Stimulated activated CD8-positive, alpha-beta memory T cell treated with anti-CD3 and anti-CD28 coated beads, Interleukin-2, amount 100 ng/mL, for 48 hours (primary cell): ENCODE data around the gene AQP1.

Experiments
- DNase-seq, 2 donors: peaks; one replicate each; pipeline ENCODE4 v3.0.0-alpha.2; 2020; ENCODE audit warnings: low read depth in 2 of 2

The AQP1 gene

DNA sequence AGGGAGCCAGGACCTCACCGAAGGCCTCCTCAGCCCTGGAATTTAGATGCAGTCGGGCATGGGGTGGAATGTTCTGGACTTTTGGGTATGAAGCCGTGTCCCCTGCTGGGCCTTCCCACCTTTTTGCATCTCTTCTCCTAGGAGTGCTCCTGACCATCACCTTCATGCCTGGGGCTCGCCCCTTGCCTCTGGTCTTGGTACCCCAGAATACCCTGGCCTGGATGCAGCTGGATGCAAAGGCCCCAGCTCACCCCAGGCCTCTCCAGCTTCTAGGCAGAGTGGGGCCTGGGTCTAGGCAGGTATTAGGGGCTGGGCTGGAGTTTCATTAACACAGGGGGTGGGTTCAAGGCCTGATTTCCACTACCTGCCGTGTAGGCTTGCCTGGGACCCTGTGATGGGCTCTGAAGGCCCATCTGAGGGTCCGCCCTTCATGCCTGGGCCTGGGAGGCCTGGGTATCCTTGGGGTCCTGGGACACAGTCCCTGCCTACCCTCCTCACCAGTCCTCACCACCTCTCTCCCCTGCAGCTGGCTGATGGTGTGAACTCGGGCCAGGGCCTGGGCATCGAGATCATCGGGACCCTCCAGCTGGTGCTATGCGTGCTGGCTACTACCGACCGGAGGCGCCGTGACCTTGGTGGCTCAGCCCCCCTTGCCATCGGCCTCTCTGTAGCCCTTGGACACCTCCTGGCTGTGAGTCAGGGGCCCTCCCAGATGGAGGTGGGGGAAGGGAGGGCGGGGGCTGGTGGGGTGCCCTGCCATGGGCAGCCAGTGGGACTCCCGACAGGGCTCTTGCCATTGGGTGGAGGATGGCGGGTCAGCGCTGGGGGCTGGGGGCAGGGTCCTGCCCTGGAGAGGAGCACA lies 10.1 kb downstream of the AQP1 start:
- DNase-seq: no peak

DNA sequence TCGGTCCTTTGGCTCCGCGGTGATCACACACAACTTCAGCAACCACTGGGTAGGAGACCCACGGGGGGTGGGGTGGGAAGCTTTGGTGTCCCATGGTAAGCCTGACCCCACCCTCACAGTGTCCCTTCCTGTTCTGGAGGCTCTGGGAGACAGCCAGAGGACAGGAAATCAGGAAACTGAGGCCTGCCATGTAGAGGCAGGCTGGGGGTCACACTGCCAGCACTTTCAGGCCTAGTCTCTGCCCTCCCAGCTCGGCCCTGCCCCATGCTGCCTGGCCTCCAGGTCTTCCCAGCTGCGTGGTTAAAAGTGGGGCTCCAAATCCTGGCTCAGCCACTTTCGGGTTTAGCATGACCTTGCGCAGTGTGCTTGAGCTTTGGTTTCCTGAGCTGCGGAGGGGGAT lies 10.9 kb downstream of the AQP1 start:
- DNase-seq: no peak

DNA sequence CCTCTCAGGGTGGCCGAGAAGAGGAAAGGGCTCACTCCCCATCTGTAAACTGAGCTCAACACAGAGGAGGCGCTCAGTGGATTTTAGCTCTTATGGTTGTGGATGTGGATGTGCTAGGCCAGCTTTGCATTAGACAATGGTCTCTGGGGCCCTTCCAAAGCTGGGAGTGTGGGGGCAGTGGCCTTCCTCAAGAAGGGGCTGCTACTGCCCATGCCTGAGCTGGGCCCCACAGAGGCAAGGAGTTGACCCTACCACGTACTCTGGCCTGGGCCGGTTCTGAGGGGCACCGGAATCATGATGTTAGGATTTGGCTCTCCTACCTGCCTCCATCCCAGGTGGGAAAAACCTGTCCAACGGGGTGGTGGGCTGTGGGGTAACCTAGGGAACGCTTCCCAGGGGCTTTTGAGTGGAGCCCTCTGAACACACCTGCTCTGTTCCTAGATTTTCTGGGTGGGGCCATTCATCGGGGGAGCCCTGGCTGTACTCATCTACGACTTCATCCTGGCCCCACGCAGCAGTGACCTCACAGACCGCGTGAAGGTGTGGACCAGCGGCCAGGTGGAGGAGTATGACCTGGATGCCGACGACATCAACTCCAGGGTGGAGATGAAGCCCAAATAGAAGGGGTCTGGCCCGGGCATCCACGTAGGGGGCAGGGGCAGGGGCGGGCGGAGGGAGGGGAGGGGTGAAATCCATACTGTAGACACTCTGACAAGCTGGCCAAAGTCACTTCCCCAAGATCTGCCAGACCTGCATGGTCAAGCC lies 11.5 kb downstream of the AQP1 start:
- no peak for DNase-seq

DNA sequence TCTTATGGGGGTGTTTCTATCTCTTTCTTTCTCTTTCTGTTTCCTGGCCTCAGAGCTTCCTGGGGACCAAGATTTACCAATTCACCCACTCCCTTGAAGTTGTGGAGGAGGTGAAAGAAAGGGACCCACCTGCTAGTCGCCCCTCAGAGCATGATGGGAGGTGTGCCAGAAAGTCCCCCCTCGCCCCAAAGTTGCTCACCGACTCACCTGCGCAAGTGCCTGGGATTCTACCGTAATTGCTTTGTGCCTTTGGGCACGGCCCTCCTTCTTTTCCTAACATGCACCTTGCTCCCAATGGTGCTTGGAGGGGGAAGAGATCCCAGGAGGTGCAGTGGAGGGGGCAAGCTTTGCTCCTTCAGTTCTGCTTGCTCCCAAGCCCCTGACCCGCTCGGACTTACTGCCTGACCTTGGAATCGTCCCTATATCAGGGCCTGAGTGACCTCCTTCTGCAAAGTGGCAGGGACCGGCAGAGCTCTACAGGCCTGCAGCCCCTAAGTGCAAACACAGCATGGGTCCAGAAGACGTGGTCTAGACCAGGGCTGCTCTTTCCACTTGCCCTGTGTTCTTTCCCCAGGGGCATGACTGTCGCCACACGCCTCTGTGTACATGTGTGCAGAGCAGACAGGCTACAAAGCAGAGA lies 12.2 kb downstream of the AQP1 start:
- DNase-seq: no peak

DNA sequence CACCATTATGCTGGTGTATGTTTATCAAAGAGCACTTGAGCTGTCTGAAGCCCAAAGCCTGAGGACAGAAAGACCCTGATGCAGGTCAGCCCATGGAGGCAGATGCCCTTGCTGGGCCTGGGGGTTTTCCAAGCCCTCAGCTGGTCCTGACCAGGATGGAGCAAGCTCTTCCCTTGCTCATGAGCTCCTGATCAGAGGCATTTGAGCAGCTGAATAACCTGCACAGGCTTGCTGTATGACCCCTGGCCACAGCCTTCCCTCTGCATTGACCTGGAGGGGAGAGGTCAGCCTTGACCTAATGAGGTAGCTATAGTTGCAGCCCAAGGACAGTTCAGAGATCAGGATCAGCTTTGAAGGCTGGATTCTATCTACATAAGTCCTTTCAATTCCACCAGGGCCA lies 13.0 kb downstream of the AQP1 start:
- DNase-seq: no peak

DNA sequence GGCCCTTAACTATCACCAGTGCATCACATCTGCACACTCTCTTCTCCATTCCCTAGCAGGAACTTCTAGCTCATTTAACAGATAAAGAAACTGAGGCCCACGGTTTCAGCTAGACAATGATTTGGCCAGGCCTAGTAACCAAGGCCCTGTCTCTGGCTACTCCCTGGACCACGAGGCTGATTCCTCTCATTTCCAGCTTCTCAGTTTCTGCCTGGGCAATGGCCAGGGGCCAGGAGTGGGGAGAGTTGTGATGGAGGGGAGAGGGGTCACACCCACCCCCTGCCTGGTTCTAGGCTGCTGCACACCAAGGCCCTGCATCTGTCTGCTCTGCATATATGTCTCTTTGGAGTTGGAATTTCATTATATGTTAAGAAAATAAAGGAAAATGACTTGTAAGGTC lies 13.5 kb downstream of the AQP1 start:
- DNase-seq: no peak

DNA sequence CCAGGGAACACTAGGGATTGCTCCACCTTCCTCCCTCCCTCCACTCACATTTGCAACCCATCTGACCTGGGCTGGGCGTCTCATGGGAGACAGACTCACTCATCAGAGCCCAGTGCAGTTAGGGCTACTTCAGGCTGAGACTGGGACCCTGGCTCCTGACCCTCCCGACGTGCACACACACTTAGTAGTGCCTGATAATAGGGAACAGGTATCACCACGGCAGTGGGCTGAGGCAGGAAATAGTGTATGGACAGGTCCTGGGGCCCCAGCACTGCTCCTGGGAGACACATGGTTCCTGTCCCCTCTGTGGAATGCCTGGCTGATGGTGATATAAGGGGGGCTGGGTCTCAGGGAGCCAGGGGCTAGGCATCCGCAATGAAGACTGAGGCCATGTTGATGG lies 14.3 kb downstream of the AQP1 start:
- no peak for DNase-seq

DNA sequence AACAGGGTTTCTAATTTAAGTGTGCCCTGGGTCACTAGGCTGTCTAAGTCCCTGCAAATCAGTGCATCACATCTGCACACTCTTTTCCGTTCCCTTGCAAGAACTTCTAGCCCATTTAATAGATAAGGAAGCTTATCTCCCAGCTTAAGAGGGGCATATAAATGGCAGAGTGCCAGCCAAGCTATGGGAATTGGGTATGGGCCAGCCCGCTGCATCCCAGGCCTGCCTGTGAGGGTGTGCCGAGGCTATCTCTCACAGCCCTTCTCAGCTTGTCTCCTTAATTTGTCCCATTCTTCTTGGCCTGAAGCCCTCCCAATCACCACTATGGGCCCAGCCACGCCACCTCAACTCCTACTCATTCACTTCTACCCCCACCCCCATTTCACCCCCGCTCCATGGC lies 14.7 kb downstream of the AQP1 start:
- no peak for DNase-seq

DNA sequence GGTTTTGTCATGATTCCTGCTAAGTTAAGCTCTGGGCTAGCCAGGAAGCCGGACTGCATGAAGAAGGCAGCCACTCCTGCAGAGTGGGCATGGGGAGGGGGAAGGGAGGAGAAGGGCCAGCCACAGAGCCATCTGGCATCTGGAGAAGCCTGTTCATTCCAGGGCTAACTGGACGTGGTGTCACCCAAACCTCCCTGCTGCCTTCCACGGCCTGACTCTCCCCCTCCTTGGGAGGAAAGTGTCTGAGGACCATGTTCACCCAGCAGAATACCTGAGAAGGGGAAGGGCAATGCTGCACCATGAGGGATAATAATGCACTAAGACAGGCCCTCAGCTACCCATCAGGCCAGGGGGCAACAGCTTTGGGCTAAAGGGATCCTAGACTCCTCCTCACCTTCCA lies 15.4 kb downstream of the AQP1 start:
- DNase-seq: no peak

DNA sequence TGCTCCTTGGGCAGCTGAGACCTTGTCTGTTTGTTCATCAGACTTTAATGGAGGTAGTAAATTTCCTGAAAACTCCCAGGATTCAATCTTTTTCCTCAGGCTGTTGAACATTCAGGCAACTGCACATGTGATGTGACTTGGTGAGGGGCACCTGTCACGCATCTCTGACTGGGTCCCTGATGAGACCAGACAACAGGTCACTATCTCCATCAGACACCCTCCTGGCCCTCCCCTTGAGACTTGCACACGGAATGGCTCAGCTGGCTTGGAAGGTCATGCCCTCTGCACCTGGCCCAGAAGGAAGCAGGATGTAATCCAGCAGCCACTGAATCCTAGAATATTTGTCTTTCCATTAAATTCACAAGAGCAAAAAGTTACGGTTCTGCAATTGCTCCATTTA lies 15.9 kb downstream of the AQP1 start:
- no peak for DNase-seq

DNA sequence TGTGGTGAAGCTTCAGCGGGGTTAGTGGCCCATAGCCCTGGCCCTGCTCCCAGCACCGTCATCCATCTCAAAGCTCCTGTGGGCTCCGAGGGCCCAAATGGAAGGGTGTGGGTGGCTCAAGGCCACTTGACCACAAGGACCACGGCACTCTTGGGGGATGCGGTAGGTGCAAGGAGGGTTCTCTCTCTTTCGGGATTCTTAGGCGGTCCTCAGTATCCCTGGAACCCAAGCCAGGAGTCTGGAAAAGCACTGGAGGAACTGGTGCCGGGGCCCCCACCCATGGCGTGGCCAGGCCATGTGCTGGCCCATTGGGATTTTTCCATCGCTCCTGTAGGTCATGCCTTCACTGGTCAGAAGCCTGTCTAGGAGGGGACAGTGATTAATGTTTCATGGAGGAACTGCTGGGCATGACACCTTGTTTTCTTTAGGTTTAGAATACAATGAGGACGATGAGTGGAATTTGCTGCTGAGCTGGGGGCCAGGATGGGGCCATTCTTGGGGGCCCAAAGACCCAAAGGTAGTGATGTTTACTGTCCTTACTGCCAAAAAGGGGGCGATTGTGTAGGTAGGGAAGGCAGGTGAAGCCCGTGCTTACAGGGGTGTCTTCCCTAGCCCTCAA lies 16.7 kb downstream of the AQP1 start:
- no peak for DNase-seq

DNA sequence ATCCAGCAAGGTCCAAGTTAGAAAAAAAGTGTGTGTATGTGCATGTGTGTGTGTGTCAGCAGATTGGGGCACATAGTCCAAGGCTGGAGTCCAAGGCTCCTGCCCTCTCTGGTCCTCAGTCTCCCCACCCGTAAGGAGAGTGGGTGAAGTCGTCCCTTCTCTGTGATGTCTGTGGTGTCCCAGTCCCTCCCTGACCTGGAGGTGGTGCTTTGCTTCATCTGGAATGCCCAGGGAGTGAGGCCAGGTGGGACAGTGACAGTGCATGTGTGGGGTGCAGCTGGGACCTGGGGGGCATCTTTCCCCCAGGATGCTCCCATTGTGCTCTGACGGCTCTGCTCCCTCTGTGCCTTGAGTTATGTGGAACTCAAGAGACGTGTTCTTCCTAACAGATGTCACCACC lies 18.0 kb downstream of the AQP1 start:
- DNase-seq: no peak

DNA sequence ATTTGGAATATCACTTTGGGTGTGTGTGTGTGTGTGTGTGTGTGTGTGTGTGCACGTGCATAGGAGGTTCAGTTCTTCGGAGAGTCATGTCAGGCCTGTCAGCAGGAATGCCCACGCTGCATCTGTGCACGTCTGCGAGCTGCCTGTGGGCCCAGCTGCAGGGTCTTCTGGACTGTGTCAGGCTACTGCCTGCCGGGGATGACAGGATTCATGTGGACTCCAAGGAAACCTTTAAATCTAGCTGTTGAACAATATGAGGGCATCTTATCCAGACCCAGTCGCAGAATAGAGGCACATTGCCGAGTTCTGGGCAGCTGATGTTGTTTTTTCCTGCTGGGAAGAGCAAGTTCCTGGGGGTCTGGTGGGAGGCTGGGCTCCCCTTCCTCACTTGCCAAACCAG lies 19.0 kb downstream of the AQP1 start:
- DNase-seq: no peak

DNA sequence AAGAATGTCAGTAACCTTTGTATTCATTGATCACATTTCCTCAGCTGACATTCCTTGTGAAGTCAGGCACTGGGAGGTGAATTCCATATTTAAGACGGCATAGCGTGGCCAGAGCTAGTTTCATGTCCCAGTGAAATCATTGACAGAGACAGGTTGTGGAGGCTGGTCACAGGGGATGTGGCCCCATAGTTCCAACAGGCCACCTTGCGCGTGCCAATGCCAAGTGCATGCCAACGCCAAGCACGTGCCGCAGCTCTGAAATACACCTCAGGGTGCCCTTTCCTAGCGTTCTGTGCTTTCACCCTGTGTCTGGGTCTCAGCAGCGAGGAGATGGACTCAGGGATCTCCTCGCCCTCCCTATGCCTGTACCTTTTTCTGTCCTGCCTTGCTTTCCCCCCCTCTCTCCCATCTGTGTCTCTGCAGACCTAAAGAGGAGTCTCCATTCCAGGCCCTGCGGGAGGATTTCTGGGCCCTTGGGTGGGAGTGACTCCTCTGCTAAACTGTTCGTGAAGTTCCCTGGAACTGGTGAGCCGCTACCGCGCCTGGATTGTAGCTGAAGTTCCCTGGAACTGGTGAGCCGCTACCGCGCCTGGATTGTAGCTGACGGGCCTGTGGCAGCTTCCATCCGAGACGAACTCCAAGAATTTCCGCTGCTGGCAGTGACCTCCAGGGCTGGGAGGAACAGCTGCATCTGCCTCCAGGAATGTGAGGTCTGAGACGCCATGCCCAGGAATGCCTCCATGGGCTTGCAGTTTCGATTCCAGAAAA lies 19.7 kb downstream of the AQP1 start:
- DNase-seq: no peak

DNA sequence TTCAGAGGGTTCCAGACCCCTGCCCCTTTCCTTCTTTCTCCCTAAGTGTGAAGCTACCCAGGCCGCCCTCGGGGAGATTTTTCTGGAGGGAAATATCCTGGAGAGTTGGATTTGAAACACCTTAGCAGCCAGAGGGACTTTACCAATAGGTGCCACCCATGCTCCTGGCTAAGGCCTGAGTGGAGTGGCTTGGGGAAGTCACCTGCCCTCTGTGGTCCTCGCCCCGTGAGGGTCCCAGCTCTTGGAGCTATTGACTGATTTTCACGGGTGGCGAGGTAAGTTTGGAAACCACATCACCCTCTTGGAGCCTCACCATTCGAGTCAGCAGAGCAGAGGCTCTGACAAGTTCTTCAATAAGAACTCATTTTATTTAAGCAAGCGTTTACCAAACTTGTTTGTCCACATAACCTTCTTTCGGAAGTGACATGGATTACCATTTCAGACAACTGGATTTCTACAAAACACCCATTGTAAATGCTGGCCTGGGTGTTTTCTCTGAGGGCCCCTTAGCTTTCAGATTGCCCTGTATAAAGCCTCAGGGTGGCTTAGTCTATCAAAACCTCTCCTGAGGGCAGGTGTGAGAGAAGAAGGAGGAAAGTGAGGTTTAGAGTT lies 20.4 kb downstream of the AQP1 start:
- no peak for DNase-seq

DNA sequence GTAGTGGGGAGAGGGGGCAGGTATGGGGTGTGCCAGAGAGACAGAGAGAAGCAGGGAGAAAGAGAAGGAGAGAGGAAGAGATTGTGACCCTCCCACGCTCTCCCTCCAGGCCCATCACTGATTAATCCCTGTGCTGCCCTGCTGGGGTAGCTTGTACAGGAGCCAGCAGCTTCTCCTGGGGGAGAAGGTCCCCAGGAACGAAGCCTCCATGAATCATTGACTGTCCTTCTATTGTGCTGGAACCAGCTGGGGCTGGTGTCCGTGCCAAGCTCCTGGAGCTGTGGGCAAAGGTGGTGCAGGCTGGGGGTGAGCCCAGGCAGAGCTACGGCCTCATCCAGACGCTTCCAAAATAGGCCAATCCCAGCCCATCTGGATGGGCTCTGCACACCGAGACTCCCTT lies 20.9 kb downstream of the AQP1 start:
- no peak for DNase-seq

DNA sequence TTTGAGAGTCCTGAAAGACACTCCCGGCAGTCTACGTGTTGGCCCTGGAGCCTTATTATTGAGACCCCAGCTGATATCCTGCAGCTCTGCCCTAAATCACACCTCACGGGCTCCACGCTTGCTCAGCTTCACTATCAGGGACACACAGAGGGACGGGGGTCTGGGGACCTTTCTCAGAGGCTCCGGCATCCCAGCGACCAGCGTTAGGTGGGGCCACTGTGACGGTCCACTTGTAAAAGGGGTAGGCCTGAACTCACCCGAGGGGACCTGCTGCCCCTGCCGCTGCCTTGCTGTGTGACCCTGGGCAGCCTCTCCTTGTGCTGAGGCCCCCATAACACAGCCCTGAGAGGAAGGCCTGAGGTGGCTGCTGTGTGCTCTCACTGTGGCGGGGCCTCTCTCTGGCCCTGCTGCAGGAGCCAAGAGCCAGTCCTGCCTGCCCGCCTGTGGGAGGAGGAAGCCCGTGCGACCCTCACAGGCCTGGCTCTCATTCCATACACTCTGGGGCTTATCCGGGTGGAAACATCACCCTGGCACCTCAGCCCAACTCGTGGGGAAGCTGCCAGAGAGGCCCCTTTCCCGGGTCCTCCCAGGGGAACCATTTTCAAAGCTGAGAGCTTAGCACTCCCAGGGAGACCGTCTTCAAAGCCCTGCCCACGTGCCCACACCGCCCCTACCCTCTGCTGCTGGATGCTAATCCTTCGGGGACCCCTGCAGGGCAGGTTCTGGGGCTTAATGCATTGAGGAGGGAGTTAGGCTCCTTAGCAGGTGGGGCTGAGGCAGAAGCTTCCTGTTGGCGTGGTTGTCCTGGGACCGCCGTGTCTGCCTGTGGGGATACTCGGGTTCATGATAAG lies 21.7 kb downstream of the AQP1 start:
- no peak for DNase-seq

DNA sequence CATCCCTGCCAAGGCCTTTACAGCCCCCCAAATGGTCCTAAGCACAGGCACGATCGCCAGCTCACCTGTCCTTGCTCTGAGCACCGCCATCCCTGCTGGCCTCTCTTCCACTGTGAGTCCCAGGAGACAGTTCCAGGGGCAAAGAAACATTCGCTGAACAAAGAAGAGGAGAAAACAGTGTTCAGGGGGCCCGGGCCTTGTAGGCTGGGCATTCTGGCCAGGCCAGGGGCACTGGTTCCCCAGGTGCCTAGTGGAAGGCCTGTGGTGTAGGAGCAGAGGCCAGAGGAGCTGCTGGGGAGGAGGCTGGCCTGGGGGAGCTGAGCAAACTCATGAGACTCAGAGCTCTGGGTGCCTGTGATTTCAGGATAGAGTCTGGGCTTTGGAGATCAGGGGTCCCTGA lies 22.6 kb downstream of the AQP1 start:
- DNase-seq: no peak

DNA sequence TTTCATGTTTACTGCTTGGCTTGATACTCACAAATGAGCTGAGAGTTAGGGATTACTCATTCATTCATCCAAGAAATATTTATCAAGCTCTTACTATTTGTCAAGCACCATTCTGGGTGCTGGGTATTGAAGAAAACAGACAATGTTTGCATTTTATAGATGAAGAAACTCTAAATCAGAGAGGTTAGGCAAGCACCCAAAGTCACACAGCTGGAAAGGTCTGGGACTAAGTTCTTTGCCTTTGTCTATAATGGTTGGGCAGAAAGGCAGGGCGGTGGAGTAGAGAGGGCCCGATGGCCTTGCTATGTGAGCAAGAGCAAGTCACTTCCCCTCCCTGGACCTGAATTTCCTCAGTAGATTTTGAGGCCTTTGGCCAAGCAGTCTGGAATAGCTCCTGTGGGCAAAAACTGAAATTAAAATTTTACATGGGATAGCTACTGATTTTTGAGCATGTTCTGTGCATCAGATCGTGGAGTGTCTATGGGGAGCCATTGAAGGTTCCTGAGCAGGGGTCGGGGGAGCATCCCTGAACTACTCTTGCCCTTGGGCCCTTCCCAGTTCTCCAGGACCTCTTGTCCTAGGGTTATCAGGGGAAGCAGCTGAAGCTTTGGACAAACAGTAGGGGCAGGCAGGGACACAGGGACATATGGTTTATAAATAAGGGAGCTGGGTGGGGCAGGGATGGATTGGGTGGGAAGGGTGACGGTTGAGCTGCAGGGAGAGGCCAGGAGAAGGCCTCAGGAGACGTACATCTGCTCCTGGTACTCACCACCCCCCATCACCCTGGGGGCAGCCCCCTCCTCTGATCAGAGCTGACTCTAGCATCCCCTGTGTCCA lies 23.3 kb downstream of the AQP1 start:
- no peak for DNase-seq

DNA sequence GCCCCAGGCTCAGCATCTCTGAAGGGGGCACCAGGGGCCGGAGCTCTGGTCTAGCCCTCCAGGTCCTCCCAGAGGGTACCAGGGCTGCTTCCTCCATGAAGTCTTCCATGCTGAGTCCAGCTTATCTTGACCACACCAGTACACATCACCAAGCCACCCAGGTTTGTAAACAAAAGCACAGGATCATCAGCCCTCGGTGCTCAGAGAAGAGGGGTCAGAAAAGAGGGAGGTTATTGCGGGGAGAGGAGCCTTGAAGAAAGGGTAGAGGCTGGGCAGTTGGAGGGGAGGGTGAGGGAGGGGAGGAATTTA lies 23.9 kb downstream of the AQP1 start:
- no peak for DNase-seq
